Endothelial cell of umbilical vein (primary cell): Measurements from ENCODE around the gene ALK. TPM values are rescaled to one million over a fixed set of nuclear protein-coding genes. Genes with fewer than 3 reads are reported as not detected.

ENCODE experiments used
- BruUV-seq: library from RNA; stranded (reverse); fragments of 400-500 nt; replicated peaks from 2 replicates; lab custom pipeline; 2021; lab: Mats Ljungman, UMichigan
- CTCF ChIA-PET: fragments of 300-600, 350-600 bp; sonication (Branson Sonifier 250); formaldehyde crosslinking; loops from one replicate; lab custom pipeline; 2021; ENCODE audit warnings: antibody characterized with exemption, inconsistent platforms; lab: Charles Lee
- POLR2A ChIA-PET: fragments of 300-600, 350-600 bp; sonication (Branson Sonifier 250); formaldehyde crosslinking; loops from one replicate; lab custom pipeline; 2021; ENCODE audit warnings: antibody characterized with exemption, inconsistent platforms; lab: Charles Lee
- DNase-seq: peaks from one replicate; pipeline ENCODE4 v3.0.0-alpha.2; 2011; ENCODE audit warnings: low read depth, low spot score
- FAIRE-seq: peaks from 2 replicates; lab custom pipeline; 2011; peaks lifted over from hg19 to GRCh38; lab: Jason Lieb, UNC
- H2AFZ ChIP-seq: 2 replicates; pipeline ENCODE4 v1.6.0; 2012; ENCODE audit warnings: low read depth, low read length, control low read depth, inconsistent platforms
- H3K27ac ChIP-seq: 2 replicates; pipeline ENCODE4 v1.5.1; 2011; ENCODE audit warnings: low read depth, mild to moderate bottlenecking, control low read depth, low read length, moderate library complexity; ENCODE audit not compliant: insufficient read depth
- H3K27me3 ChIP-seq, 2 experiments: 2 replicates each; pipeline versions ENCODE4 v1.6.0 to v1.6.1; 2011; ENCODE audit warnings: low read length in 2 of 2, mixed read lengths in 1 of 2; ENCODE audit not compliant: control insufficient read depth in 2 of 2, insufficient read depth in 2 of 2
- H3K36me3 ChIP-seq, 2 experiments: 2 replicates in 1 of 2; 3 replicates in 1 of 2; pipeline ENCODE4 v1.5.1; 2011; ENCODE audit warnings: low read length in 2 of 2, mild to moderate bottlenecking in 1 of 2, moderate library complexity in 1 of 2; ENCODE audit not compliant: control insufficient read depth in 2 of 2, insufficient read depth in 2 of 2; ENCODE audit errors: extremely low read depth in 1 of 2
- H3K4me1 ChIP-seq: 3 replicates; pipeline ENCODE4 v1.5.1; 2011; ENCODE audit warnings: mild to moderate bottlenecking, low read length; ENCODE audit not compliant: control insufficient read depth, insufficient read depth; ENCODE audit errors: extremely low read depth
- H3K4me2 ChIP-seq: 2 replicates; pipeline ENCODE4 v1.6.1; 2011; ENCODE audit warnings: low read length, control low read depth, mixed read lengths; ENCODE audit not compliant: insufficient read depth
- H3K4me3 ChIP-seq, 3 experiments: fragments of 200-600 bp in 1 of 3; sonication (generic), shearing (Covaris generic) in 1 of 3; replicated peaks in 1 of 3; 2 replicates each; pipeline ENCODE4 v1.5.1; 2011 to 2016; ENCODE audit warnings: control low read depth in 3 of 3, low read length in 3 of 3, mild to moderate bottlenecking in 2 of 3, inconsistent platforms in 1 of 3, low read depth in 1 of 3, moderate library complexity in 1 of 3; ENCODE audit not compliant: insufficient read depth in 1 of 3
- H3K79me2 ChIP-seq: 2 replicates; pipeline ENCODE4 v1.6.0; 2012; ENCODE audit warnings: low read length, inconsistent platforms; ENCODE audit not compliant: control insufficient read depth, insufficient read depth
- H3K9ac ChIP-seq: replicated peaks from 2 replicates; pipeline ENCODE3; 2011; ENCODE audit warnings: low read length, control low read depth; ENCODE audit not compliant: insufficient read depth; ENCODE audit errors: extremely low read depth
- H3K9me1 ChIP-seq: replicated peaks from 3 replicates; pipeline ENCODE4 v1.6.0; 2011; ENCODE audit warnings: mild to moderate bottlenecking, low read length; ENCODE audit not compliant: control insufficient read depth, insufficient read depth; ENCODE audit errors: extremely low read depth
- H3K9me3 ChIP-seq: replicated peaks from 2 replicates; pipeline ENCODE4 v1.5.1; 2012; ENCODE audit warnings: low read length, inconsistent platforms; ENCODE audit not compliant: control insufficient read depth, insufficient read depth
- H4K20me1 ChIP-seq: replicated peaks from 2 replicates; pipeline ENCODE3; 2011; ENCODE audit warnings: mild to moderate bottlenecking, low read length; ENCODE audit not compliant: control insufficient read depth, insufficient read depth; ENCODE audit errors: extremely low read depth
- CTCF ChIP-seq, 2 donors: IDR thresholded peaks; 1 replicate in 1 of 2; 2 replicates in 1 of 2; pipeline ENCODE4 v1.5.1; 2011; ENCODE audit warnings: low read length in 2 of 2, mild to moderate bottlenecking in 2 of 2, moderate library complexity in 2 of 2, control low read depth in 1 of 2, inconsistent platforms in 1 of 2, low read depth in 1 of 2; ENCODE audit not compliant: insufficient read depth in 1 of 2; ENCODE audit errors: extremely low read depth in 1 of 2
- EZH2 ChIP-seq: IDR thresholded peaks from 2 replicates; pipeline ENCODE4 v1.6.1; 2012; ENCODE audit warnings: borderline replicate concordance, low read depth, mild to moderate bottlenecking, moderate library complexity, low read length, inconsistent platforms; ENCODE audit not compliant: severe bottlenecking
- GATA2 ChIP-seq: IDR thresholded peaks from 2 replicates; pipeline ENCODE4 v1.7.0; 2011; ENCODE audit warnings: low read depth, mild to moderate bottlenecking, moderate library complexity, mixed read lengths, low read length; ENCODE audit not compliant: insufficient read length, insufficient read depth
- JUN ChIP-seq: IDR thresholded peaks from 2 replicates; pipeline ENCODE4 v1.6.1; 2011; ENCODE audit warnings: borderline replicate concordance, low read depth; ENCODE audit not compliant: insufficient read length, insufficient read depth
- MYC ChIP-seq: IDR thresholded peaks from one replicate; pipeline ENCODE4 v1.6.1; 2011; ENCODE audit warnings: mild to moderate bottlenecking, low read depth, low read length
- POLR2AphosphoS5 ChIP-seq: IDR thresholded peaks from 2 replicates; pipeline ENCODE4 v1.6.1; 2012; ENCODE audit warnings: low read depth, mild to moderate bottlenecking, control low read depth, low read length, moderate library complexity; ENCODE audit not compliant: insufficient read depth
- dilution Hi-C: fragments of 300-500 bp; cut with MboI; formaldehyde crosslinking; loops from one replicate; pipeline ENCODE4 v1.15.0; 2019; ENCODE audit warnings: low sequenced_read_pairs; ENCODE audit not compliant: extremely low pct_ligation_motif_present
- intact Hi-C: fragments of 100-400 bp; cut with micrococcal nuclease; formaldehyde crosslinking; loops from one replicate; pipeline ENCODE4 v1.10.0; 2022
- polyA plus RNA-seq, 4 experiments: library from polyadenylated mRNA; depleted of rRNA in 3 of 4; stranded (reverse) in 3 of 4; unstranded in 1 of 4; fragments of >200 nt; gene quantifications; 2 replicates each; pipeline versions ENCODE4 v1.2.1 to v1.2.3, GENCODE V29; 2011 to 2012; ENCODE audit warnings: missing spikeins in 1 of 4
- total RNA-seq: library from RNA; stranded (reverse); gene quantifications from 2 replicates; pipeline ENCODE4 v1.2.3, GENCODE V29; 2021

Gene ALK
- total and polyA plus RNA-seq, 2 donors (not counting 3 experiments of a cell fraction or from before 2014, with no cell fraction given), result not detected

DNA sequence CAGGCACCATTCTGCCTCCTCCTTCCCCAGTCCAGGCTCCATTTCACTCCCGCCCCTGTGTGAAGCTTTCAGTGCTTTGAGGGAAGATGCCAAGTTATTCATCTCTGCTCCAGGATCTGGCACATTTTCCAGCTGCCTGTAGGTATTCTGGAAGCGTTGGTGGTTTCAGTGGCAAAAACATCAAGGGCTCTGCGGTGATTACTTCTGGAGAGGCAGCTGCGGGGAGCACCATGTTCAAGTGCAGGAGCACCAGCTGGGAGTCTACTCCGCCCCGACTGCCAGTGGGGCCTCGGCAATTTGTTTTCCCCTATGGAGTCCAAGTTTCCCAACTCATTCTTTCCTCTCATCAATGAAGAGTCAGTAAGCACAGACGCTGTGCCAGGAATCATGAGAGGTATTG, 594.5 kb downstream of the ALK start:
- intact Hi-C loops, result no loop called here
- peaks cover 1% of the 10 kb centered on the region for H3K4me1 ChIP-seq
- no peaks in the 10 kb centered on the region for H3K27me3 ChIP-seq
- H3K36me3 ChIP-seq, result no peaks in the 10 kb centered on the region
- FAIRE-seq (no peak), DNase-seq (no peak)
- no peak overlapping the region for H3K27ac ChIP-seq
- TF ChIP-seq EZH2, result no peak
- no peak for TF ChIP-seq JUN
- no peak for TF ChIP-seq MYC
- TF ChIP-seq GATA2, result no peak
- TF ChIP-seq CTCF (IDR thresholded peaks at IDR 0.05; ENCODE audit: extremely low read depth in 1 of 2, insufficient read depth in 1 of 2, low read depth in 1 of 2, low read length in 2 of 2), result no peak
- H3K9me3 ChIP-seq, result no peaks in the 10 kb centered on the region
- no peaks in the 10 kb centered on the region for H3K9me1 ChIP-seq
- H3K4me2 ChIP-seq, result no peak overlapping the region
- POLR2A ChIA-PET, result no interaction called here
- dilution Hi-C loops, result no loop called here
- CTCF ChIA-PET, result no interaction called here
- no TSS peak for BruUV-seq
- no peaks in the 10 kb centered on the region for H4K20me1 ChIP-seq
- H2AFZ ChIP-seq, result no peak overlapping the region
- no peaks in the 10 kb centered on the region for H3K79me2 ChIP-seq
- H3K4me3 ChIP-seq, result no peak overlapping the region
- no peak overlapping the region for H3K9ac ChIP-seq

DNA sequence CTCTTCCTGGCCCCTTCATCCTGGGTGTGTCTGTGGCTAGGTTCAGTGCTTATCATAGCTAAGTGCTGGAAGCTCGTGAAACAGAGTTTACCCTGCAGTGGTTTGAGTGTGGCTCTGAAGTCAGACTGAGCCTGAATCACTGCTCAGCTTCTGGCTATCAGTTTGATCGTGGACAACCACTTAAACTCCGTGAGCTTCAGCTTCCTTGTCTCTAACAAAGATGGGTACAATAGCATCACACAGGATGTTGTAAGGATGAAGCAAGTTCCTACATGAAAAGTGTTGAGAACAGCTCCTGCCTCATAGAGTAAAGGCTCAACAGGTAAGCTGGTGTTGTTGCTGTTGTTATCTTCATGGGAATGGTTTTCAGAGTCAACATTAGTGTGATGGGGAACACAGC, 595.8 kb downstream of the ALK start:
- no peaks in the 10 kb centered on the region for H3K9me1 ChIP-seq
- no peaks in the 10 kb centered on the region for H3K9me3 ChIP-seq
- H3K4me3 ChIP-seq, result no peak overlapping the region
- DNase-seq (no peak), FAIRE-seq (no peak)
- no peak overlapping the region for H3K9ac ChIP-seq
- H4K20me1 ChIP-seq, result no peaks in the 10 kb centered on the region
- H3K4me1 ChIP-seq, result peaks cover 3% of the 10 kb centered on the region
- dilution Hi-C loops (no loop called here), intact Hi-C loops (no loop called here)
- H2AFZ ChIP-seq, result no peak overlapping the region
- ChIA-PET POLR2A (no interaction called here), CTCF (no interaction called here)
- no TSS peak for BruUV-seq
- H3K36me3 ChIP-seq, result no peaks in the 10 kb centered on the region
- H3K79me2 ChIP-seq, result no peaks in the 10 kb centered on the region
- TF ChIP-seq EZH2, result no peak
- TF ChIP-seq POLR2AphosphoS5, result no peak
- no peak overlapping the region for H3K4me2 ChIP-seq
- H3K27me3 ChIP-seq, result no peaks in the 10 kb centered on the region
- H3K27ac ChIP-seq, result no peak overlapping the region
